OCI-LY3 (cell line): ENCODE measurements around the gene CD160.

Experiments
- H2AFZ ChIP-seq: fragments of 200-600, 300-600 bp; shearing (Covaris generic); 2 replicates; pipeline ENCODE4 v1.6.0; 2014; ENCODE audit warnings: antibody characterized with exemption, low read depth, low read length
- H3K27ac ChIP-seq: fragments of 200-600, 300-600 bp; sonication (generic); 2 replicates; pipeline ENCODE4 v1.5.1; 2014; ENCODE audit warnings: mild to moderate bottlenecking, low read length, moderate library complexity, mixed read lengths
- H3K27me3 ChIP-seq: fragments of 200-600, 300-600 bp; sonication (generic); 2 replicates; pipeline ENCODE4 v1.6.1; 2014; ENCODE audit warnings: low read depth, low read length, mixed read lengths
- H3K36me3 ChIP-seq: fragments of 200-600, 300-600 bp; sonication (generic); replicated peaks from 2 replicates; pipeline ENCODE3; 2014; ENCODE audit warnings: low read depth, low read length, mixed read lengths
- H3K4me1 ChIP-seq: fragments of 300-600, 200-600 bp; sonication (generic); 2 replicates; pipeline ENCODE4 v1.6.1; 2014; ENCODE audit warnings: low read length, mixed read lengths
- H3K4me2 ChIP-seq: fragments of 200-600, 300-600 bp; sonication (generic); 2 replicates; pipeline ENCODE4 v1.6.1; 2014; ENCODE audit warnings: low read length, mixed read lengths
- H3K4me3 ChIP-seq: fragments of 300-600, 200-600 bp; sonication (generic); 2 replicates; pipeline ENCODE4 v1.5.1; 2014; ENCODE audit warnings: antibody characterized with exemption, mild to moderate bottlenecking, low read length, moderate library complexity
- H3K79me2 ChIP-seq: fragments of 300-600, 200-600 bp; shearing (Covaris generic); 2 replicates; pipeline ENCODE4 v1.6.1; 2014; ENCODE audit warnings: mild to moderate bottlenecking, low read length, mixed read lengths
- H3K9ac ChIP-seq: fragments of 300-600, 200-600 bp; shearing (Covaris generic); 2 replicates; pipeline ENCODE4 v1.6.0; 2014; ENCODE audit warnings: mild to moderate bottlenecking, low read length, moderate library complexity
- H3K9me3 ChIP-seq: fragments of 200-600, 300-600 bp; shearing (Covaris generic); 2 replicates; pipeline ENCODE4 v1.6.1; 2014; ENCODE audit warnings: low read length, mixed read lengths; ENCODE audit not compliant: insufficient read depth
- H4K20me1 ChIP-seq: fragments of 200-600, 300-600 bp; sonication (generic); 2 replicates; pipeline ENCODE4 v1.6.1; 2016; ENCODE audit warnings: low read length, mixed read lengths; ENCODE audit not compliant: insufficient read depth
- CTCF ChIP-seq: fragments of 200-600, 300-600 bp; sonication (generic); IDR thresholded peaks from 2 replicates; pipeline ENCODE4 v1.5.1; 2014; ENCODE audit warnings: antibody characterized with exemption, low read length, low read depth
- EZH2phosphoT487 ChIP-seq: fragments of 200-600 bp; shearing (Covaris generic); IDR thresholded peaks from 2 replicates; pipeline ENCODE4 v1.6.1; 2018; ENCODE audit warnings: antibody characterized with exemption, mixed run types, low read depth

The CD160 gene

GRCh38 chr1:145730467-145730866, 11.2 kb downstream of the CD160 start:
- H3K4me2 ChIP-seq = no peak overlapping the region

GRCh38 chr1:145730900-145731299, 11.6 kb downstream of the CD160 start:
- Histone ChIP-seq H3K4me1 (no peaks in the 10 kb centered on the region), H3K36me3 (peaks cover 2% of the 10 kb centered on the region), H3K27me3 (no peaks in the 10 kb centered on the region), H3K27ac (no peak overlapping the region), H4K20me1 (no peaks in the 10 kb centered on the region), H3K79me2 (no peaks in the 10 kb centered on the region), H3K4me3 (no peak overlapping the region), H2AFZ (no peak overlapping the region), H3K9me3 (no peaks in the 10 kb centered on the region), H3K9ac (no peak overlapping the region), H3K4me2 (no peak overlapping the region)
- TF ChIP-seq CTCF (no peak), EZH2phosphoT487 (no peak)

More at GRCh38 chr1:145730467-145730866, 11.2 kb downstream of the CD160 start:
- H3K27me3 ChIP-seq = no peaks in the 10 kb centered on the region
- TF ChIP-seq CTCF (no peak), EZH2phosphoT487 (no peak)
- H3K27ac ChIP-seq = no peak overlapping the region
- no peaks in the 10 kb centered on the region for H3K9me3 ChIP-seq
- no peaks in the 10 kb centered on the region for H3K4me1 ChIP-seq
- H2AFZ ChIP-seq = no peak overlapping the region
- H3K9ac ChIP-seq = no peak overlapping the region
- peaks cover 2% of the 10 kb centered on the region for H3K36me3 ChIP-seq
- H3K4me3 ChIP-seq = no peak overlapping the region
- no peaks in the 10 kb centered on the region for H3K79me2 ChIP-seq
- no peaks in the 10 kb centered on the region for H4K20me1 ChIP-seq

GRCh38 chr1:145736191-145736590, 16.9 kb downstream of the CD160 start:
- Histone ChIP-seq H3K4me3 (no peak overlapping the region), H3K4me2 (no peak overlapping the region), H3K9me3 (no peaks in the 10 kb centered on the region), H3K9ac (no peak overlapping the region), H3K4me1 (peaks cover 9% of the 10 kb centered on the region), H4K20me1 (no peaks in the 10 kb centered on the region), H2AFZ (no peak overlapping the region), H3K27me3 (no peaks in the 10 kb centered on the region), H3K27ac (no peak overlapping the region), H3K79me2 (no peaks in the 10 kb centered on the region), H3K36me3 (peaks cover 3% of the 10 kb centered on the region)
- no peak for TF ChIP-seq EZH2phosphoT487
- TF ChIP-seq CTCF = no peak

- Histone ChIP-seq H3K4me2 (no peak overlapping the region), H3K9ac (no peak overlapping the region), H2AFZ (no peak overlapping the region)
Measured at GRCh38 chr1:145740269-145740668, 21.0 kb downstream of the CD160 start.

More at GRCh38 chr1:145740269-145740668, 21.0 kb downstream of the CD160 start:
- Histone ChIP-seq H3K27ac (no peak overlapping the region), H3K79me2 (no peaks in the 10 kb centered on the region), H4K20me1 (no peaks in the 10 kb centered on the region), H3K4me1 (peaks cover 9% of the 10 kb centered on the region), H3K9me3 (no peaks in the 10 kb centered on the region), H3K27me3 (no peaks in the 10 kb centered on the region), H3K4me3 (no peak overlapping the region), H3K36me3 (peaks cover 29% of the 10 kb centered on the region)
- TF ChIP-seq EZH2phosphoT487 = no peak
- no peak for TF ChIP-seq CTCF
